A673 (cell line): Measurements from ENCODE around the gene RAD51C. TPM values are rescaled to one million over a fixed set of nuclear protein-coding genes. Genes with fewer than 3 reads are reported as not detected.
"Not testable (repeated sequence)": the region's sequence is repeated elsewhere in the genome, so short reads cannot be mapped to it uniquely, and the experiment has no call there.

Source experiments
- BruUV-seq: library from RNA; stranded (reverse); fragments of 400-500 nt; replicated peaks from 2 replicates; lab custom pipeline; 2021; lab: Mats Ljungman, UMichigan
- CTCF ChIA-PET: fragments of 300-600 bp; sonication (Branson Sonifier 250); formaldehyde crosslinking; loops from one replicate; lab custom pipeline; 2022; ENCODE audit warnings: antibody characterized with exemption; lab: Charles Lee
- POLR2A ChIA-PET: fragments of 300-600 bp; sonication (Branson Sonifier 250); formaldehyde crosslinking; loops from one replicate; lab custom pipeline; 2022; ENCODE audit warnings: antibody characterized with exemption; ENCODE audit not compliant: low non-redundant PET; lab: Charles Lee
- DNase-seq: peaks from one replicate; pipeline ENCODE4 v3.0.0-alpha.2; 2015; ENCODE audit warnings: low spot score
- H3K27ac ChIP-seq: fragments of 200-600 bp; sonication (generic); 2 replicates; pipeline ENCODE4 v1.5.1; 2016; ENCODE audit warnings: mixed run types, low read depth, mild to moderate bottlenecking, mixed read lengths, antibody characterized with exemption, low read length; ENCODE audit not compliant: poor library complexity, severe bottlenecking
- H3K27me3 ChIP-seq: fragments of 200-600 bp; sonication (generic); replicated peaks from 2 replicates; pipeline ENCODE4 v1.6.1; 2017; ENCODE audit warnings: mixed run types, low read depth, mild to moderate bottlenecking, mixed read lengths, antibody characterized with exemption, low read length; ENCODE audit not compliant: insufficient read depth, poor library complexity
- H3K36me3 ChIP-seq: fragments of 200-600 bp; sonication (generic); 2 replicates; pipeline ENCODE4 v1.6.1; 2016; ENCODE audit warnings: mixed run types, mild to moderate bottlenecking, mixed read lengths, antibody characterized with exemption, low read length; ENCODE audit not compliant: insufficient read depth, poor library complexity, severe bottlenecking
- H3K4me1 ChIP-seq: fragments of 200-600 bp; sonication (generic); 2 replicates; pipeline ENCODE4 v1.6.1; 2017; ENCODE audit warnings: mixed run types, mild to moderate bottlenecking, mixed read lengths, antibody characterized with exemption, low read length; ENCODE audit not compliant: insufficient read depth, poor library complexity, severe bottlenecking
- H3K4me3 ChIP-seq: fragments of 200-600 bp; sonication (generic); 2 replicates; pipeline ENCODE4 v1.5.1; 2016; ENCODE audit warnings: low read depth, mixed run types, mild to moderate bottlenecking, mixed read lengths, low read length; ENCODE audit not compliant: poor library complexity, severe bottlenecking
- H3K9me3 ChIP-seq: fragments of 200-600 bp; sonication (generic); 2 replicates; pipeline ENCODE4 v1.6.1; 2016; ENCODE audit warnings: mixed run types, low read depth, mild to moderate bottlenecking, mixed read lengths, antibody characterized with exemption, low read length; ENCODE audit not compliant: poor library complexity, severe bottlenecking
- CTCF ChIP-seq: fragments of 300-800, 200-600 bp; sonication (generic); conservative IDR thresholded peaks from 2 replicates; pipeline ENCODE4 v1.5.1; 2017; ENCODE audit warnings: low read depth, mild to moderate bottlenecking, antibody characterized with exemption, low read length, moderate library complexity, mixed read lengths
- EZH2 ChIP-seq: fragments of 200-600 bp; sonication (generic); IDR thresholded peaks from 2 replicates; pipeline ENCODE4 v1.6.1; 2017; ENCODE audit warnings: borderline replicate concordance, low read depth, mild to moderate bottlenecking, mixed read lengths, antibody characterized with exemption, low read length; ENCODE audit not compliant: poor library complexity, severe bottlenecking
- intact Hi-C: fragments of 100-400 bp; cut with micrococcal nuclease; formaldehyde crosslinking; loops from one replicate; pipeline ENCODE4 v1.10.0; 2022; ENCODE audit not compliant: unreplicated experiment
- total RNA-seq: library from RNA; stranded (reverse); gene quantifications from 2 replicates; pipeline ENCODE4 v1.2.3, GENCODE V29; 2021

Gene RAD51C
- total RNA-seq, 1 experiment from 2014 or later, result 80.4 TPM

GRCh38 chr17:58679263-58680037 is 13.0 kb upstream of the RAD51C start:
- DNase-seq, result peak; percentile 29
- BruUV-seq, result no TSS peak
- intact Hi-C loops, result no loop called here
- Histone ChIP-seq H3K36me3 (no peaks in the 10 kb centered on the region), H3K27ac (no peak overlapping the region), H3K27me3 (no peaks in the 10 kb centered on the region), H3K4me1 (no peaks in the 10 kb centered on the region), H3K4me3 (no peak overlapping the region), H3K9me3 (no peaks in the 10 kb centered on the region)
- TF ChIP-seq CTCF (no peak), EZH2 (no peak)
- POLR2A ChIA-PET, result interaction anchor here (0.6 kb wide), 1 partner anchor 88 kb away, joined by 10 read pairs; no protein-coding TSS in a partner anchor
- CTCF ChIA-PET, result no interaction called here

- no peak for DNase-seq
- H3K27ac ChIP-seq, result no peak overlapping the region
- no peaks in the 10 kb centered on the region for H3K4me1 ChIP-seq
- H3K27me3 ChIP-seq, result no peaks in the 10 kb centered on the region
- no peaks in the 10 kb centered on the region for H3K9me3 ChIP-seq
- CTCF ChIA-PET, result no interaction called here
- POLR2A ChIA-PET, result no interaction called here
- no peaks in the 10 kb centered on the region for H3K36me3 ChIP-seq
- no peak for TF ChIP-seq EZH2
- TF ChIP-seq CTCF, result no peak
- intact Hi-C loops, result no loop called here
- no peak overlapping the region for H3K4me3 ChIP-seq
- BruUV-seq, result no TSS peak
Observed at GRCh38 chr17:58680038-58680369, 12.4 kb upstream of the RAD51C start.

- Histone ChIP-seq H3K27me3 (no peaks in the 10 kb centered on the region), H3K27ac (no peak overlapping the region), H3K4me1 (no peaks in the 10 kb centered on the region), H3K9me3 (no peaks in the 10 kb centered on the region), H3K4me3 (no peak overlapping the region), H3K36me3 (no peaks in the 10 kb centered on the region)
- CTCF ChIA-PET, result no interaction called here
- POLR2A ChIA-PET, result interaction anchor here (0.7 kb wide), 1 partner anchor 409 kb away, joined by 5 read pairs; no protein-coding TSS in a partner anchor
- no peak for DNase-seq
- no TSS peak for BruUV-seq
- intact Hi-C loops, result no loop called here
- TF ChIP-seq EZH2 (no peak), CTCF (no peak)
Observed at GRCh38 chr17:58684003-58684402, 8.4 kb upstream of the RAD51C start.

- CTCF ChIA-PET, H3K9me3 ChIP-seq, BruUV-seq, H3K4me3 ChIP-seq, H3K27ac ChIP-seq, H3K36me3 ChIP-seq, H3K4me1 ChIP-seq, H3K27me3 ChIP-seq, DNase-seq, intact Hi-C loops: not testable (repeated sequence)
- POLR2A ChIA-PET, result interaction anchor here (0.7 kb wide), 1 partner anchor 408 kb away, joined by 5 read pairs; no protein-coding TSS in a partner anchor
Observed at GRCh38 chr17:58684462-58684861, 7.9 kb upstream of the RAD51C start.
